Common myeloid progenitor, CD34-positive (primary cell): Measurements from ENCODE around the gene BTBD16.

Source experiments
- CTCF ChIA-PET: fragments of 350-600 bp; sonication (Branson Sonifier 250); formaldehyde crosslinking; loops from one replicate; lab custom pipeline; 2021; ENCODE audit warnings: antibody characterized with exemption; lab: Charles Lee
- POLR2A ChIA-PET: fragments of 350-600 bp; sonication (Branson Sonifier 250); formaldehyde crosslinking; loops from one replicate; lab custom pipeline; 2021; ENCODE audit warnings: antibody characterized with exemption; lab: Charles Lee
- DNase-seq, 3 donors: peaks; one replicate each; pipeline versions ENCODE4 v3.0.0 to v3.0.0-alpha.2; 2013
- H3K27ac ChIP-seq, 2 experiments: 1 replicate in 1 of 2; 2 replicates in 1 of 2; pipeline ENCODE4 v1.7.0; 2013; ENCODE audit warnings: inconsistent platforms in 2 of 2, low read length in 2 of 2, mild to moderate bottlenecking in 2 of 2, low read depth in 1 of 2, moderate library complexity in 1 of 2; ENCODE audit not compliant: severe bottlenecking in 2 of 2, insufficient read depth in 1 of 2, poor library complexity in 1 of 2
- H3K27me3 ChIP-seq, 5 experiments: replicated peaks in 2 of 5; 1 replicate in 3 of 5; 2 replicates in 2 of 5; pipeline versions ENCODE4 v1.6.1 to v1.7.0; 2013; ENCODE audit warnings: low read length in 4 of 5, mild to moderate bottlenecking in 2 of 5, moderate library complexity in 2 of 5, inconsistent platforms in 1 of 5; ENCODE audit not compliant: insufficient read depth in 5 of 5, control insufficient read depth in 4 of 5
- H3K36me3 ChIP-seq, 4 experiments: 1 replicate in 2 of 4; 2 replicates in 2 of 4; pipeline versions ENCODE4 v1.6.1 to v1.7.0; 2013; ENCODE audit warnings: low read length in 3 of 4, control low read depth in 1 of 4, mild to moderate bottlenecking in 1 of 4; ENCODE audit not compliant: control insufficient read depth in 4 of 4, insufficient read depth in 4 of 4
- H3K4me1 ChIP-seq, 4 experiments: 1 replicate in 3 of 4; 2 replicates in 1 of 4; pipeline versions ENCODE4 v1.6.1 to v1.7.1; 2013; ENCODE audit warnings: low read length in 3 of 4, mild to moderate bottlenecking in 3 of 4, control low read depth in 1 of 4, inconsistent platforms in 1 of 4, moderate library complexity in 1 of 4; ENCODE audit not compliant: control insufficient read depth in 4 of 4, insufficient read depth in 4 of 4; ENCODE audit errors: control extremely low read depth in 1 of 4
- H3K4me3 ChIP-seq, 7 experiments: 1 replicate in 4 of 7; 2 replicates in 3 of 7; pipeline versions ENCODE4 v1.5.1 to v1.7.0; 2013; ENCODE audit warnings: mild to moderate bottlenecking in 7 of 7, low read length in 6 of 7, moderate library complexity in 6 of 7, inconsistent platforms in 2 of 7, low read depth in 2 of 7, control low read depth in 1 of 7; ENCODE audit not compliant: insufficient read depth in 4 of 7, control insufficient read depth in 1 of 7; ENCODE audit errors: extremely low read depth in 1 of 7
- H3K9me3 ChIP-seq, 5 experiments: 1 replicate in 4 of 5; 2 replicates in 1 of 5; pipeline versions ENCODE4 v1.6.1 to v1.7.1; 2013; ENCODE audit warnings: low read length in 4 of 5, mild to moderate bottlenecking in 2 of 5, inconsistent platforms in 1 of 5, low read depth in 1 of 5, moderate library complexity in 1 of 5; ENCODE audit not compliant: control insufficient read depth in 4 of 5, insufficient read depth in 2 of 5; ENCODE audit errors: control extremely low read depth in 1 of 5
- WGBS: methylation state at CpG from one replicate; pipeline ENCODE4 v1.1.5; 2013; ENCODE audit not compliant: insufficient coverage; 5-methylcytosine and 5-hydroxymethylcytosine counted together

Gene BTBD16

GRCh38 chr10:122288917-122289316 is 17.8 kb downstream of the BTBD16 start:
- H3K4me1 ChIP-seq: no peaks in the 10 kb centered on the region
- H3K27ac ChIP-seq: no peak overlapping the region
- CTCF ChIA-PET: interaction anchor here (0.6 kb wide), 1 partner anchor 21 kb away, joined by 4 read pairs; no protein-coding TSS in a partner anchor
- no peaks in the 10 kb centered on the region for H3K9me3 ChIP-seq
- H3K4me3 ChIP-seq: no peak overlapping the region
- no peaks in the 10 kb centered on the region for H3K36me3 ChIP-seq
- POLR2A ChIA-PET: no interaction called here
- H3K27me3 ChIP-seq: peaks cover 0 to 11% (median 2%) of the 10 kb centered on the region in 5 experiments
- DNase-seq: no peak
- 83% methylated on average over 2 of the region's 3 CpGs for WGBS

- 92% methylated on average over 7 of the region's 7 CpGs for WGBS
- no peak overlapping the region for H3K27ac ChIP-seq
- no peak for DNase-seq
- ChIA-PET CTCF (no interaction called here), POLR2A (interaction anchor here (0.7 kb wide), 1 partner anchor 1711 kb away, joined by 5 read pairs; no protein-coding TSS in a partner anchor)
- H3K36me3 ChIP-seq: no peaks in the 10 kb centered on the region
- peaks cover 0 to 7% (median 2%) of the 10 kb centered on the region in 5 experiments for H3K27me3 ChIP-seq
- H3K9me3 ChIP-seq: no peaks in the 10 kb centered on the region
- no peaks in the 10 kb centered on the region for H3K4me1 ChIP-seq
- H3K4me3 ChIP-seq: no peak overlapping the region
Observed at GRCh38 chr10:122290334-122290733, 19.2 kb downstream of the BTBD16 start.

- H3K27ac ChIP-seq: no peak overlapping the region
- ChIA-PET POLR2A (interaction anchor here (0.7 kb wide), 1 partner anchor 1711 kb away, joined by 5 read pairs; no protein-coding TSS in a partner anchor), CTCF (no interaction called here)
- no peak overlapping the region for H3K4me3 ChIP-seq
- H3K27me3 ChIP-seq: peaks cover 0 to 7% (median 2%) of the 10 kb centered on the region in 5 experiments
- no peak for DNase-seq
- no peaks in the 10 kb centered on the region for H3K9me3 ChIP-seq
- no peaks in the 10 kb centered on the region for H3K4me1 ChIP-seq
- H3K36me3 ChIP-seq: no peaks in the 10 kb centered on the region
- 99% methylated on average over 13 of the region's 13 CpGs for WGBS
Observed at GRCh38 chr10:122290833-122291532, 19.9 kb downstream of the BTBD16 start.

GRCh38 chr10:122291739-122292138 is 20.6 kb downstream of the BTBD16 start:
- ChIA-PET POLR2A (no interaction called here), CTCF (no interaction called here)
- Histone ChIP-seq H3K9me3 (no peaks in the 10 kb centered on the region), H3K4me1 (no peaks in the 10 kb centered on the region), H3K36me3 (no peaks in the 10 kb centered on the region), H3K27ac (no peak overlapping the region), H3K27me3 (peaks cover 0 to 7% (median 2%) of the 10 kb centered on the region in 5 experiments), H3K4me3 (no peak overlapping the region)
- DNase-seq: no peak
- 91% methylated on average over 3 of the region's 5 CpGs for WGBS

- Histone ChIP-seq H3K4me1 (no peaks in the 10 kb centered on the region), H3K27me3 (peaks cover 0 to 6% (median 1%) of the 10 kb centered on the region in 5 experiments), H3K9me3 (no peaks in the 10 kb centered on the region), H3K4me3 (no peak overlapping the region), H3K27ac (no peak overlapping the region), H3K36me3 (no peaks in the 10 kb centered on the region)
- WGBS: 87% methylated on average over 3 of the region's 3 CpGs
- POLR2A ChIA-PET: no interaction called here
- CTCF ChIA-PET: interaction anchor here (2.1 kb wide), 1 partner anchor 24 kb away, joined by 8 read pairs; no protein-coding TSS in a partner anchor
- no peak for DNase-seq
Observed at GRCh38 chr10:122292376-122292775, 21.3 kb downstream of the BTBD16 start.

- no peaks in the 10 kb centered on the region for H3K9me3 ChIP-seq
- DNase-seq: no peak
- no peak overlapping the region for H3K4me3 ChIP-seq
- POLR2A ChIA-PET: no interaction called here
- H3K4me1 ChIP-seq: no peaks in the 10 kb centered on the region
- 95% methylated on average over 6 of the region's 10 CpGs for WGBS
- CTCF ChIA-PET: interaction anchor here (1.3 to 2.1 kb wide), 2 partner anchors 25 to 141 kb away, joined by 3 to 8 read pairs; no protein-coding TSS in a partner anchor
- no peaks in the 10 kb centered on the region for H3K36me3 ChIP-seq
- H3K27ac ChIP-seq: no peak overlapping the region
- H3K27me3 ChIP-seq: peaks cover 0 to 5% (median 0%) of the 10 kb centered on the region in 5 experiments
Observed at GRCh38 chr10:122293156-122293960, 22.3 kb downstream of the BTBD16 start.
